Neutrophil (primary cell): ENCODE results near the gene RGS13.

Experiments used
- H3K27ac ChIP-seq: fragments of 200-600 bp; sonication (generic); 2 replicates; pipeline ENCODE4 v1.5.1; 2016; ENCODE audit warnings: mild to moderate bottlenecking, moderate library complexity
- H3K27me3 ChIP-seq: fragments of 200-600 bp; sonication (generic); 2 replicates; pipeline ENCODE4 v1.6.0; 2016; ENCODE audit warnings: mild to moderate bottlenecking
- H3K36me3 ChIP-seq: fragments of 200-600 bp; sonication (generic); 2 replicates; pipeline ENCODE4 v1.5.1; 2017
- H3K4me1 ChIP-seq, 2 experiments: fragments of 200-600 bp in 1 of 2; sonication (generic) in 1 of 2; 1 replicate in 1 of 2; 2 replicates in 1 of 2; pipeline versions ENCODE4 v1.5.1 to v1.6.1; 2013 to 2016; ENCODE audit warnings: low read depth in 1 of 2, low read length in 1 of 2, mild to moderate bottlenecking in 1 of 2, moderate library complexity in 1 of 2; ENCODE audit not compliant: control insufficient read depth in 1 of 2, insufficient read depth in 1 of 2
- H3K4me3 ChIP-seq, 2 experiments: fragments of 200-600 bp in 1 of 2; sonication (generic) in 1 of 2; 1 replicate in 1 of 2; 2 replicates in 1 of 2; pipeline ENCODE4 v1.5.1; 2013 to 2016; ENCODE audit warnings: low read depth in 1 of 2, low read length in 1 of 2, mild to moderate bottlenecking in 1 of 2, moderate library complexity in 1 of 2
- H3K9me3 ChIP-seq: fragments of 200-600 bp; sonication (generic); 2 replicates; pipeline ENCODE4 v1.5.1; 2016
- TF ChIP-seq, protein P1 (sequence below): fragments of 200-600 bp; sonication (generic); IDR thresholded peaks from 2 replicates; pipeline ENCODE4 v1.5.1; 2016; ENCODE audit warnings: antibody characterized with exemption

RGS13 gene

DNA sequence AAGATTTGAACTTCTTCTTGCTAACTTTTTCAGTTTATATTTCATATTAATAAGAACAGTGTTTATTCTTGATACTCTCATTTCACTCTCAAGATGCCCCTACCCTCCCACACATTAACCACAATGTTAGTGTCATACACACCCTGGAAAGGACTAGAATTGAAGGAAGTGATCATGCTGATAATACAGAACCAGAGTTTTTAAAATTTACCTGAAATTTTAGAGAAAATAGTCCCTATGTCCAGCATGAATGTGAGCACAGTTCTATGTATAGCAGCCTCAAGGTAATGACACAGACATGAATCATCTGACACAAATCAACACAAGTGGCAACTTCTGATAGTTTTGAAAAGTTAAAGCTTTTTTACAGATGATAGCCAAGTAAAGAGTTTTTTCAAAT, 34.4 kb upstream of the RGS13 start:
- Histone ChIP-seq H3K4me1 (no peaks in the 10 kb centered on the region), H3K27ac (no peak overlapping the region), H3K9me3 (no peaks in the 10 kb centered on the region), H3K4me3 (no peak overlapping the region), H3K27me3 (peaks cover 3% of the 10 kb centered on the region), H3K36me3 (no peaks in the 10 kb centered on the region)
- TF ChIP-seq, protein P1, sequence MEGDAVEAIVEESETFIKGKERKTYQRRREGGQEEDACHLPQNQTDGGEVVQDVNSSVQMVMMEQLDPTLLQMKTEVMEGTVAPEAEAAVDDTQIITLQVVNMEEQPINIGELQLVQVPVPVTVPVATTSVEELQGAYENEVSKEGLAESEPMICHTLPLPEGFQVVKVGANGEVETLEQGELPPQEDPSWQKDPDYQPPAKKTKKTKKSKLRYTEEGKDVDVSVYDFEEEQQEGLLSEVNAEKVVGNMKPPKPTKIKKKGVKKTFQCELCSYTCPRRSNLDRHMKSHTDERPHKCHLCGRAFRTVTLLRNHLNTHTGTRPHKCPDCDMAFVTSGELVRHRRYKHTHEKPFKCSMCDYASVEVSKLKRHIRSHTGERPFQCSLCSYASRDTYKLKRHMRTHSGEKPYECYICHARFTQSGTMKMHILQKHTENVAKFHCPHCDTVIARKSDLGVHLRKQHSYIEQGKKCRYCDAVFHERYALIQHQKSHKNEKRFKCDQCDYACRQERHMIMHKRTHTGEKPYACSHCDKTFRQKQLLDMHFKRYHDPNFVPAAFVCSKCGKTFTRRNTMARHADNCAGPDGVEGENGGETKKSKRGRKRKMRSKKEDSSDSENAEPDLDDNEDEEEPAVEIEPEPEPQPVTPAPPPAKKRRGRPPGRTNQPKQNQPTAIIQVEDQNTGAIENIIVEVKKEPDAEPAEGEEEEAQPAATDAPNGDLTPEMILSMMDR: no peak

GRCh38 chr1:192602757-192603156, 33.2 kb upstream of the RGS13 start:
- Histone ChIP-seq H3K36me3 (no peaks in the 10 kb centered on the region), H3K27ac (no peak overlapping the region), H3K4me3 (no peak overlapping the region), H3K9me3 (no peaks in the 10 kb centered on the region), H3K4me1 (no peaks in the 10 kb centered on the region), H3K27me3 (no peaks in the 10 kb centered on the region)
- TF ChIP-seq, protein P1: no peak

DNA sequence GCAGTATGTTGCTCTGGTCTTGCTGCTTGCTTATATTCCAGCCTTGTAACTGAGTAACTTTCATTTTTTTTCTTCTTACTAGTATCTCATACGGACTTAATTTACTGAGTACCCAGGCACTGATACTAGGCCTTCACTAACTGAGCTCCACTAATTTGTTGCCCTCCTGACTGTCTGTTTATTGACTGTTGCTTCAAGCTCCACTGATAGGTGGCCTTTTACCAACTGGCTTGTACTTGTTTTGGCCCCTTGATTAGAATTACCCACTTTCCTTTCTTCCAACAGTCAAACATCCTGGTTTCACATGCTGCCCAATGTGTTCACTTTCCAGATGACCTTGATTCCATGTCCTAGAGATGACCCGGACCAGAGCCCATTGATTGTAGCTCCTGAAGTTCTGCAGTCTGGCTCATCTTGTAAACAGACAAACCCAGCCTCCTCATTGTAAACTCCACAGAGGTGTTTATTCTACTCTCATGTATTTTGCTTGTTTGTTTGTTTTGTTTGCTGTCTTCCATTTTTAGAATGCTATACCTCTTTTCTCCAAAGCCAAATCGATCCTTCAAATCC, 32.6 kb upstream of the RGS13 start:
- Histone ChIP-seq H3K27ac (no peak overlapping the region), H3K36me3 (no peaks in the 10 kb centered on the region), H3K4me1 (no peaks in the 10 kb centered on the region), H3K27me3 (no peaks in the 10 kb centered on the region), H3K4me3 (no peak overlapping the region), H3K9me3 (no peaks in the 10 kb centered on the region)
- TF ChIP-seq, protein P1: no peak

- no peaks in the 10 kb centered on the region for H3K36me3 ChIP-seq
- no peaks in the 10 kb centered on the region for H3K27me3 ChIP-seq
- peaks cover 9 to 15% of the 10 kb centered on the region in 2 experiments for H3K4me1 ChIP-seq
- no peak overlapping the region for H3K4me3 ChIP-seq
- no peaks in the 10 kb centered on the region for H3K9me3 ChIP-seq
- TF ChIP-seq, protein P1: no peak
- no peak overlapping the region for H3K27ac ChIP-seq
Measured at GRCh38 chr1:192604979-192605620, 30.8 kb upstream of the RGS13 start.

- TF ChIP-seq, protein P1: no peak
- H3K4me3 ChIP-seq: peak overlapping the region; percentile 32 to 39
- peak overlapping the region; percentile 73 for H3K27ac ChIP-seq
- H3K36me3 ChIP-seq: no peaks in the 10 kb centered on the region
- no peaks in the 10 kb centered on the region for H3K27me3 ChIP-seq
- no peaks in the 10 kb centered on the region for H3K9me3 ChIP-seq
- H3K4me1 ChIP-seq: peaks cover 9 to 16% of the 10 kb centered on the region in 2 experiments
Measured at GRCh38 chr1:192608671-192609070, 27.3 kb upstream of the RGS13 start.
